Measurements from ENCODE around the gene SORBS1. TPM values are rescaled to one million over a fixed set of nuclear protein-coding genes. Genes with fewer than 3 reads are reported as not detected.

The SORBS1 gene
- polyA plus RNA-seq, 1 donor from 2014 or later = 39.5 TPM

- Histone ChIP-seq H3K36me3 (ENCODE audit: insufficient read depth, low read length) (no peaks in the 10 kb centered on the region), H2AFZ (ENCODE audit: low read depth, low read length) (no peak overlapping the region), H3K27ac (ENCODE audit: low read length) (no peak overlapping the region), H3K4me2 (ENCODE audit: low read length) (no peak overlapping the region), H3K9ac (ENCODE audit: low read length) (no peak overlapping the region), H3K79me2 (replicated peaks; ENCODE audit: insufficient read depth, low read length) (no peaks in the 10 kb centered on the region), H3K9me3 (ENCODE audit: low read length) (no peaks in the 10 kb centered on the region), H3K27me3 (ENCODE audit: insufficient read depth, low read depth, low read length) (no peaks in the 10 kb centered on the region), H4K20me1 (ENCODE audit: insufficient read depth) (no peaks in the 10 kb centered on the region), H3F3A (ENCODE audit: insufficient read depth, low read length, poor library complexity, severe bottlenecking) (no peaks in the 10 kb centered on the region), H3K4me3 (ENCODE audit: low read length) (no peak overlapping the region), H3K9me2 (ENCODE audit: insufficient read depth, low read length) (no peaks in the 10 kb centered on the region)
- no peak for TF ChIP-seq EP300 (conservative IDR thresholded peaks at IDR 0.05; ENCODE audit: poor library complexity, severe bottlenecking)
Measured at GRCh38 chr10:95526044-95526443, 35.1 kb downstream of the SORBS1 start.

- Histone ChIP-seq H2AFZ (ENCODE audit: low read depth, low read length) (no peak overlapping the region), H3K4me3 (ENCODE audit: low read length) (no peak overlapping the region), H3K9ac (ENCODE audit: low read length) (no peak overlapping the region), H4K20me1 (ENCODE audit: insufficient read depth) (no peaks in the 10 kb centered on the region), H3F3A (ENCODE audit: insufficient read depth, low read length, poor library complexity, severe bottlenecking) (no peaks in the 10 kb centered on the region), H3K27ac (ENCODE audit: low read length) (no peak overlapping the region), H3K79me2 (replicated peaks; ENCODE audit: insufficient read depth, low read length) (no peaks in the 10 kb centered on the region), H3K4me2 (ENCODE audit: low read length) (no peak overlapping the region), H3K9me3 (ENCODE audit: low read length) (no peaks in the 10 kb centered on the region), H3K9me2 (ENCODE audit: insufficient read depth, low read length) (no peaks in the 10 kb centered on the region), H3K36me3 (ENCODE audit: insufficient read depth, low read length) (no peaks in the 10 kb centered on the region), H3K27me3 (ENCODE audit: insufficient read depth, low read depth, low read length) (no peaks in the 10 kb centered on the region)
- TF ChIP-seq EP300 (conservative IDR thresholded peaks at IDR 0.05; ENCODE audit: poor library complexity, severe bottlenecking) (no peak), RAD21 (conservative IDR thresholded peaks at IDR 0.05) (no peak)
Measured at GRCh38 chr10:95525033-95525418, 36.1 kb downstream of the SORBS1 start.

GRCh38 chr10:95524358-95525032 is 36.7 kb downstream of the SORBS1 start:
- no peak overlapping the region for H3K4me2 ChIP-seq (ENCODE audit: low read length)
- no peaks in the 10 kb centered on the region for H3K9me3 ChIP-seq (ENCODE audit: low read length)
- H3K9me2 ChIP-seq (ENCODE audit: insufficient read depth, low read length) = no peaks in the 10 kb centered on the region
- no peaks in the 10 kb centered on the region for H4K20me1 ChIP-seq (ENCODE audit: insufficient read depth)
- TF ChIP-seq EZH2 (IDR thresholded peaks at IDR 0.05; ENCODE audit: borderline replicate concordance, insufficient read depth, low read length, poor library complexity, severe bottlenecking) = no peak
- no peak for TF ChIP-seq TAF1 (IDR thresholded peaks at IDR 0.05; ENCODE audit: low read depth)
- no peak for TF ChIP-seq POLR2AphosphoS5 (IDR thresholded peaks at IDR 0.05)
- no peak for TF ChIP-seq REST (IDR thresholded peaks at IDR 0.05; ENCODE audit: borderline replicate concordance)
- no peak for TF ChIP-seq EP300 (conservative IDR thresholded peaks at IDR 0.05; ENCODE audit: poor library complexity, severe bottlenecking)
- TF ChIP-seq MXI1 (conservative IDR thresholded peaks at IDR 0.05; ENCODE audit: poor library complexity, severe bottlenecking) = no peak
- TF ChIP-seq CTCF (IDR thresholded peaks at IDR 0.05; ENCODE audit: poor library complexity, severe bottlenecking) = no peak
- TF ChIP-seq RAD21 (conservative IDR thresholded peaks at IDR 0.05) = no peak
- TF ChIP-seq SMC3 (conservative IDR thresholded peaks at IDR 0.05; ENCODE audit: poor library complexity) = no peak
- no peak overlapping the region for H3K27ac ChIP-seq (ENCODE audit: low read length)
- H3K27me3 ChIP-seq (ENCODE audit: insufficient read depth, low read depth, low read length) = no peaks in the 10 kb centered on the region
- H3K4me3 ChIP-seq (ENCODE audit: low read length) = no peak overlapping the region
- H2AFZ ChIP-seq (ENCODE audit: low read depth, low read length) = no peak overlapping the region
- no peak overlapping the region for H3K9ac ChIP-seq (ENCODE audit: low read length)
- H3K79me2 ChIP-seq (replicated peaks; ENCODE audit: insufficient read depth, low read length) = no peaks in the 10 kb centered on the region
- no peaks in the 10 kb centered on the region for H3F3A ChIP-seq (ENCODE audit: insufficient read depth, low read length, poor library complexity, severe bottlenecking)
- H3K36me3 ChIP-seq (ENCODE audit: insufficient read depth, low read length) = no peaks in the 10 kb centered on the region

Measured in neural cell (in vitro differentiated cells).